ENCODE measurements around the gene IFRD2. TPM values are rescaled to one million over a fixed set of nuclear protein-coding genes. Genes with fewer than 3 reads are reported as not detected.

The IFRD2 gene
- total RNA-seq, 1 donor from 2014 or later = 77.0 TPM

GRCh38 chr3:50266836-50267235 is 25.4 kb downstream of the IFRD2 start:
- Histone ChIP-seq H3K4me1 (peaks cover 46% of the 10 kb centered on the region), H3K9me3 (no peaks in the 10 kb centered on the region), H3K27ac (peak overlapping the region; percentile 90), H3K27me3 (no peaks in the 10 kb centered on the region), H3K4me3 (peak overlapping the region; percentile 55), H3K36me3 (no peaks in the 10 kb centered on the region)
- ATAC-seq (no peak), DNase-seq (no peak)
- no peak for TF ChIP-seq CTCF (IDR thresholded peaks at IDR 0.05)
- intact Hi-C loops (cut with DNase I) = no loop called here

DNA sequence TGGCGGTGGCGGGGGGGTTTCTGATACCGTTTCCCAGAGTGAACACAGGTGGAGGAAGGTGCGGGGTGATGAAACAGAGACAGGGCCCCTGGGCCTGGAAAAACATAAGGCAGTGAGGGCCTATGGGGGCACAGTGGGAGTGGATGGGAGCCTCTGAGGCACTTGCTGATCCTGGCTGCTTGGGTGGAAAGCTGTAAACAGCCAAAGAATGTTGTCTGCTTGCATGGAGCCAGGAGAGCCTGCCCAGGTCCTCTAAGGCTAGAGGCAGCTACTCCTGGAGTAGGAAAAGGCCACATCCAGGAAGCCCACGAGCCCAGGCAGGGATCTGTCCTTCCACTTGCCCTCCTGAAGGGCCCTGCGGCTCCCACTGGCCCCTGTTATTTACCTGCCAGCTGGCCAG is 26.2 kb downstream of the IFRD2 start:
- TF ChIP-seq CTCF (IDR thresholded peaks at IDR 0.05) = no peak
- ATAC-seq = no peak
- H3K9me3 ChIP-seq = no peaks in the 10 kb centered on the region
- peaks cover 54% of the 10 kb centered on the region for H3K4me1 ChIP-seq
- intact Hi-C loops (cut with DNase I) = no loop called here
- no peaks in the 10 kb centered on the region for H3K27me3 ChIP-seq
- H3K36me3 ChIP-seq = no peaks in the 10 kb centered on the region
- peak overlapping the region; percentile 55 for H3K4me3 ChIP-seq
- H3K27ac ChIP-seq = peak overlapping the region; percentile 90
- no peak for DNase-seq

DNA sequence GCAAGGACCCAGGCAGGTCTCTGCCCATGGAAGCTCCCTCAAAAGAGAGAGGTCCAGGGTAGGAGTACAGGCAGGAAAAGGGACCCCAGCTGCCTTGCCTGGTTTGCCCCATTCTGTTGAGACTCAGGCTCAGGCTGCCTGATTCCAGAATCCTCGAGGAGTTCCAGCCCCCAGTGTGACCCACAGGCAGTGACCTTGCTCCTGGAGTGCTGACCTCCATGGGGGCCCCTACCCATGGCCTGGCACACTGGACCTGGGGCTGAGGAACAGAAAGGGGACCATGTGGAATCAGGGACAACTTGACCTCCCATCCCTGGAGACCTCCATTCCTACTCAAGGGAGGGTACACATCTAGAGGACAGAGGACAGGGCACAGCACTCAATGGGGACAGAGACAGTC is 26.7 kb downstream of the IFRD2 start:
- no peak for TF ChIP-seq CTCF (IDR thresholded peaks at IDR 0.05)

DNA sequence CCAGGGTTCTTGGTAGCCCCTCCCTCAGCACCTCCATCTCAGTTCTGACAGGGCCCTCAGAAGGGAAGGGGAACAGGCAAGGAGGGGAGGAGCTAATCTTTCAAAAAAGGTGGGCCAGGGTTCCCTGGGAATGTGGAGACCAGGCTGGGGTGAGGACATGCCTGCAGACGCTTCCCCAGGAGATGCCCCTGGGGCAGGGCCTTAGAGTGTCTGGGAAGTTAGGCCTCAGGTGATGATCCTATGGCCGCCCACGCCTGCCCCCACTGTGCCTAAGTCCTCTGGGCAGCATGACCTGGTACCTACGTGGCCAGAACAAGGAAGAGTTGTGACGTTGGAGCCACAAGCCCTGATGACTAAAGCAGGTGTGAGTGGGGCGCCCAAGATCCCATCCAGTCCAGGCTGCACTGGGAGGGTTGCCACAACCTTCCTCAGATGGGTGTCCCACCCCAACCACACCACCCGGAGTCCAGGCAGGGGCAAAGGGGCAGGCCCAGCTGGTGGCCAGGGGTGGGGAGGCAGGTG is 27.2 kb downstream of the IFRD2 start:
- Histone ChIP-seq H3K27me3 (no peaks in the 10 kb centered on the region), H3K4me1 (peaks cover 62% of the 10 kb centered on the region), H3K36me3 (no peaks in the 10 kb centered on the region), H3K9me3 (no peaks in the 10 kb centered on the region), H3K4me3 (peak overlapping the region; percentile 3), H3K27ac (peak overlapping the region; percentile 90)
- ATAC-seq = no peak
- intact Hi-C loops (cut with DNase I) = no loop called here
- no peak for TF ChIP-seq CTCF (IDR thresholded peaks at IDR 0.05)
- DNase-seq = no peak

More for the DNA sequence above, 26.7 kb downstream of the IFRD2 start:
- H3K27me3 ChIP-seq = no peaks in the 10 kb centered on the region
- no peak for ATAC-seq
- H3K9me3 ChIP-seq = no peaks in the 10 kb centered on the region
- peak overlapping the region; percentile 3 for H3K4me3 ChIP-seq
- H3K36me3 ChIP-seq = no peaks in the 10 kb centered on the region
- no peak for DNase-seq
- peak overlapping the region; percentile 90 for H3K27ac ChIP-seq
- intact Hi-C loops (cut with DNase I) = no loop called here
- H3K4me1 ChIP-seq = peaks cover 58% of the 10 kb centered on the region

- no peak overlapping the region for H3K4me3 ChIP-seq
- peak; percentile 68 for ATAC-seq
These were observed 27.8 kb downstream of the IFRD2 start for GRCh38 chr3:50264383-50264963.

More at GRCh38 chr3:50264383-50264963, 27.8 kb downstream of the IFRD2 start:
- peak; percentile 89 for DNase-seq
- peaks cover 65% of the 10 kb centered on the region for H3K4me1 ChIP-seq
- H3K27me3 ChIP-seq = no peaks in the 10 kb centered on the region
- H3K27ac ChIP-seq = peak overlapping the region; percentile 90
- TF ChIP-seq CTCF (IDR thresholded peaks at IDR 0.05) = no peak
- intact Hi-C loops (cut with DNase I) = no loop called here
- no peaks in the 10 kb centered on the region for H3K36me3 ChIP-seq
- H3K9me3 ChIP-seq = no peaks in the 10 kb centered on the region

Data from upper lobe of right lung (tissue), 1 donor.